Right renal cortex interstitium (tissue), 3 donors: Measurements from ENCODE around the gene SLC24A3. TPM values are rescaled to one million over a fixed set of nuclear protein-coding genes. Genes with fewer than 3 reads are reported as not detected.

Source experiments
- DNase-seq, 3 donors: peaks; one replicate each; pipeline ENCODE4 v3.0.0-alpha.2; 2013; ENCODE audit warnings: low read depth in 3 of 3, low spot score in 2 of 3
- polyA plus RNA-seq, 3 donors: library from polyadenylated mRNA; unstranded; fragments of 120-200 nt; gene quantifications; one replicate each; pipeline ENCODE4 v1.2.1, GENCODE V29; 2013; ENCODE audit not compliant: insufficient read length in 3 of 3

SLC24A3 gene
- polyA plus RNA-seq, 3 donors, result 3.4 to 4.2 (median 3.8) TPM

GRCh38 chr20:19335916-19336315, 123.5 kb downstream of the SLC24A3 start:
- DNase-seq, result no peak

GRCh38 chr20:19336631-19337030, 124.2 kb downstream of the SLC24A3 start:
- no peak for DNase-seq

GRCh38 chr20:19338380-19338779, 125.9 kb downstream of the SLC24A3 start:
- DNase-seq, result no peak

DNA sequence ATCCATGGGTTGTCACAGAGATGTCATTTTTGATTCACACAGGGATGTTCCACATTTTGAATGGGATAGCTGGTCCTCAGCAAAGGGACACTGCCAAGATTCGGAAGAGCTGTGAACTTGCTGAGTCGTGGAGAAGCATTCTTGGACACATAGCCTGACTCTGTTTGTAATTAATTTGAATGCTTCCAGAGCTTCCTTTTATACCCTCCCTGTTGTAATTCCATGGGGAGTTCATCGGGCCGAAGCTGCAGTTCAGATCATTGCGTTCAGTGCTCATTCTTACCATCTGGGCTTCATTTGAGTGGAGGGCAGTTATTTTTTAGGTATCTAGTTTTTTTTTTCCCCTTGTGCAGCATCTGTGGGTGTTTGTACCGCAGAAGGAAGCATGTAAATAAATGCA, 126.5 kb downstream of the SLC24A3 start:
- DNase-seq, result no peak

DNA sequence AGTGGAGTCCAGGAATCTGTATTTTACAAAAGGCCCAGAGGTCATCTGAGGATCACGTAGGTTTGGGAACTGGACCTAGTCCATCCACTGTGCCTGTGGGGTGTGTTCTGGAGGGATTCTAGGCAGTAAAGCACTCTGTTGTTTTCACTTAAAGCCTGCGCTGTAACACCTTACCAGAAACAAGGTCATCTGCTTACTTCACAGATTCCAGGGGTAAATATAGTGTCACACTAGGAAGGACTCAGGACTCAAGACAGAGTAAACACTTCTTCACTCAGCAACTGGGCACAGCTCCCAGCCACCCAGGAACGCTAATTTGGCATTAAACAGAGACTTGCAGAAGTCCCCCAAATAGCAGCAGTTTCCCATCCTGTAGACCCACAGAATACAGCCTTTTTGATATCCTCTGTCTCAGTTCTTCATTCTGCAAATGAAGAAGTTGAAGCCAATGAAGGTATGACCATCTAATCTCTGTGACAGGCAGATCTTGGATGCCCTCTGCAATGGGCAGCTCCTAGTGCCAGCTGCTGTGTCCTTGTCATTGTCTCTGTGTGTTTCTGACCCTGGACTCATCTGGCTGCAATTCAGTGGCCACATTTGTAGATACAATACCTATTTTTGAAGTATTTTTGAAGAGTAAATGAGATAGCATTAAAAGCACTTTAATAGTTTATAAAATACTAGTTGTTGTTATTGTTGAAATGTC, 129.1 kb downstream of the SLC24A3 start:
- DNase-seq, result no peak

GRCh38 chr20:19344341-19344740, 131.9 kb downstream of the SLC24A3 start:
- DNase-seq, result no peak

DNA sequence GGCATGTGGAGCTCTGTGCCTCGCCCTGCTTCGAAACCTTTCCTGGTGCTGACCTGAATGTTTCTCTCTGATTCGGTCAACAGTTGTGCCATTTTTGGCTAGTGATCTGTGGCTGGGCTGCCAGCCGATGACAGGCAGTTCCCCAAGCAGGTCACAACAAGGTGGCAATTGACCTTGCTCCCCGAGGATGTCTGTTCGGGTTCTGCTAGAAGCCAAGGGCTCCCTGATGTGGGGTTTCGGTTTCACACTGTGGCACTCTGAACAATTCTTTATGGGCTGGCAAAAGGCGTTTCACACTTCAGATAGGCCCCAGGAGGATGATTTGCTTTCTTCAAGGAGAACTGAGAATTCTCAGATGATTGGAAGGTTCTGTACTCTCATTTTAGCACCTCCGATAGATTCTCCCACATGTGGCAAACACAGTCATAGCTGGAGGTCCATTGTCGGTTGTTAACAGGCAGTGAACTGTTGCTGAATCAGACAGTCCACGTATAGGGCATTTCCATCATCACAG, 135.6 kb downstream of the SLC24A3 start:
- no peak for DNase-seq

DNA sequence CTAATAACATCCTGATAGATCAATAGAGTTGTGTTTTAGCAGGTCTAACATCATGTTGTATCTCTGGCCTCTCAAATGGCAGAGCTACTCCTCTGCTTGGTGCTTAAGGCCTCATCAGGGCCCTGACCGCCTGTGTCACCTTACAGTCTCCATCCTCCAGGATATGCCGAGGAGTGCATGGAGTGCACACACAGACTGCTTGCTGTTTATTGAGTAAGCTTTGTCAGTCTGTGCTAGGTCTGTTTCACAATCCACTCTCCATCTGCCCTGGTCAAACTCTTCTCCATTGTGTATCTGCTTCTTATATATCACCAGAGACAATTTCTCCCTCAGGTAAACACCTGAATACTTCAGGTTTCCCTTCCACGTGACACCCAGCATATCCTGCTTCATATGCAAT, 136.1 kb downstream of the SLC24A3 start:
- DNase-seq, result no peak

DNA sequence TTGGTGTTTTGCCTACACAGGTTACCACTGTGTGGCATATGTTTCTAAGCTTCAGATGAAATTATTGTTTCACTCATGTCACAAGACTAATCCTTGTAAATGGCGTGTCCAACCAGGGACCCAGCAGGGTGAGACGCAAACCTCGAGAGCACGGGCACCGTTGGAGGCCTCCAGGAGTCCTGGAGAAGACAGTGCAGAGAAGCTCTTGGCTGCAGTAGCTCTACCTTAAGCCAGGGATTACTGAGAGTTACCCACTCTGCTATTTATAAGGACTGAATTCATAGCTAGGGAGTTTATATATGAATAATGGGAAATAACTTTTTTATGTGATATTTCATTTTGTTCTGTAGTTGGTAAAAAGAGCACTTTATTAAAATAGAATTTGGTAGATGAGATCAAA, 137.4 kb downstream of the SLC24A3 start:
- DNase-seq, result no peak

DNA sequence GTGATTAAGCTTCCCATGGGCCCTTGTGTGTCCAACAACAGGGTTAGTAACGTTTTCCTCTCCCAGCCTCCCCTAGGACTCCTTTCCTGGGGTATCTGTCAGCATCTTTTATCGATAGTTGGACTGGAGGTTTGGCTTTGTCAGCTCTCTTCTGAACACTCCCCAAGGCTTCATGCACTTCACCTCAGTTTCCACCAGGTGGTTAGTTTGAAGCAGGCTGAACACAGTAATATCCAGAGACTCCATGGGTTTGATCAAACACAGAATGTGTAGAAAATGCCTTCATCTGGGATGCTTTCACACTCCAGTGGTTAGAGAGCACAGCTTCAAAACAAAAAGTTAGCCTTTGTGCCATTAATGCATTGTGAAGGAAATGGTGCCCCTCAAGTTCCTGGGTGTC, 139.1 kb downstream of the SLC24A3 start:
- DNase-seq, result no peak

DNA sequence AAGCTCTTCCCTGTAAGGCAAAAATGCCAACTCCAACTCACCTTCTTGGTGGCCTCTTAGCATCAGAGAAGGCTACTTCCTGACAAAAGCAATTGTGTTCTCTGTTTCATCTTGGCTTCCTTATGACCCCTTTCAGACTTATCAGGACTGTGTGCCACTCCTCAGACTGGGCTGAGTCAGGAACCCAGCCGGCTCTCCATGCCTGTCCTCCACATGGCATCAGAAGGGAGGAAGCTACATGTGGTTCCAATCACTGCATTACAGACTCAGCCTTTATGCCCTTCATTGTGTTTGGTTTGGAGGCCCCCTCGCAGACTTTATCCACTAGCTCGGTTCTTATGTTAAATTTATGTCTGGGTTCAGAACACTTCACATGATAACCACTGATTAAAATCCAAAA, 142.5 kb downstream of the SLC24A3 start:
- DNase-seq, result no peak

DNA sequence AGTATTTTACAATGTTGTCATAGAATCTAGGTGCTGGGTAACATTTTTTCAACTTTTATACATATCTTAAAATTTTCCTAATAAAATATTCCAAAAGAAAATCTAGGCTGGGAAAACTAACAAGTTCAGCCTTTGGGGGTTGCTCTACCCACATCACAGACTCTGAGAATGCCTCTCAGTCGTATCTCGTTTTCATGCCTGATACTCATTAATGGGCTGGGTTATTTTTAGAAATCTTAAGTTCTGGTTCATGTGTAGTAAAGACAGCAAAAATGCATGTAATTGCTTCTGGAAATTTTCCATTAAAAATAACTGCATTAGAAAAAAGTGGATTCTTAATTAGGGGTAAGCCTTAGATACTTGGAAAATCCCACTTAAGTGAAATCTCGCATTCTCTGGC, 149.3 kb downstream of the SLC24A3 start:
- DNase-seq, result no peak

DNA sequence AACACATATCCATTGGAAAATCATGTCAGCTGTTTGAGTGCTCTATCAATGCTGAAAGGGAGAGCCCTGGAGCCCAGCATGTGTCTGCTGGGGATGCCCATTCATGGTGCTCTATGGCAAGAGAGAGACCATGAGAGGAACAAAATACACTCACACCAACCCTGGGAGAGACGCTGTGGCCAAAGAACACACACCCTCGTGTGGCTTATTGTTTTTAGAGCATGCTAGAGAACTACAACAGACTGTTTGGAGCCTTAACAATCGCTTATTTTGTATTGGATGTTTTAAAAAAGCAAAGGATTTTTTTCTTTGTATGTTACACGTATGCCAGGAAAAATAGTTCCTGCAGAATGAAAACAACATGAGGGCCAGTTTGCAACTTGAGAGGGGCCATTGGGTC, 151.0 kb downstream of the SLC24A3 start:
- no peak for DNase-seq

DNA sequence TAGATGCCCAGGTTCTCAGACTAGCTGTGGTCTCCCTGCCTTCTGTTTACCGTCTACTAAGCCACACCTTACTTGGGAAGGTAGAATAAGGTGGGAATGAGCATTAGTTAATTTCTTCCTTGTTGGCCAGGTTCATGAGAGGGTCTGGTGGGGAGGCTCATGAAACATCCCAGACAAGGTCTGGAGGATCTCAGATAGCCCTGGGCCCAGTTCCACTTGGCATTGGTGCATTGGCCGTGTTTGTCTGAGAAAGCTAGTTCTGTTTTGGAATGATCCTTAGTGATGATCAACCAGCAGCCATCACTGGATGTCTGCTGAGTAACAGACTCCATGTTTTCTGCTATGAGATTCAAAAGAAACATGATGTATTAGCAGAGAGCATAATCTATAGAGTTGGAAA, 155.1 kb downstream of the SLC24A3 start:
- no peak for DNase-seq

- DNase-seq, result no peak
These were observed 155.9 kb downstream of the SLC24A3 start for GRCh38 chr20:19368351-19368750.

GRCh38 chr20:19370076-19371075, 157.9 kb downstream of the SLC24A3 start:
- no peak for DNase-seq

DNA sequence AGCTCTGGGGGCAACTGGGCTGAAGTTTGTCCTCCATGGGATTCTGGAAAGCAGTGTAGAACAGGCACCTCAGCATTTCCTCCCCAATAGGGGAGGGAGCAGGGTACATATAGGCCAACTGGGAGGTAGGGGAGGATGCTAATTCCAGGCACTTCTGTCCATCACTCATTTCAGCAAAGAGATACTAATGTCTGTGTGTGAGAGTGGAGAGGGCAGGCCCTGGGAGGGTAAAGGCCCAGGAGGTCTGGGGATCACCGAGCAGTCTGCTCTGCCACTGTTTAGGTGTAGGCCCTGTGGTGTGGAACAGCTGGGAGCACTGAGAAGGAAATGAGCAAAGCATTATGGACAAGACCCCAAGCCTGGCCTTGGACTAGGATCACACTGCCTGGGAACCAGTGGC, 158.7 kb downstream of the SLC24A3 start:
- no peak for DNase-seq

- DNase-seq, result no peak
These were observed 161.8 kb downstream of the SLC24A3 start for GRCh38 chr20:19374216-19374615.

- DNase-seq, result peak in 2 of 3 donors; percentile 21 to 32
These were observed 163.0 kb downstream of the SLC24A3 start for GRCh38 chr20:19375395-19375794.

- DNase-seq, result no peak
These were observed 163.4 kb downstream of the SLC24A3 start for GRCh38 chr20:19375801-19376200.

GRCh38 chr20:19376451-19377229, 164.2 kb downstream of the SLC24A3 start:
- DNase-seq, result no peak
